ENCODE results near the gene BCAS3.
A peak's percentile ranks its signal among the peaks of the same experiment; 100 is the strongest.
"Not testable (repeated sequence)": the region's sequence is repeated elsewhere in the genome, so short reads cannot be mapped to it uniquely, and the experiment has no call there.

BCAS3 gene

DNA sequence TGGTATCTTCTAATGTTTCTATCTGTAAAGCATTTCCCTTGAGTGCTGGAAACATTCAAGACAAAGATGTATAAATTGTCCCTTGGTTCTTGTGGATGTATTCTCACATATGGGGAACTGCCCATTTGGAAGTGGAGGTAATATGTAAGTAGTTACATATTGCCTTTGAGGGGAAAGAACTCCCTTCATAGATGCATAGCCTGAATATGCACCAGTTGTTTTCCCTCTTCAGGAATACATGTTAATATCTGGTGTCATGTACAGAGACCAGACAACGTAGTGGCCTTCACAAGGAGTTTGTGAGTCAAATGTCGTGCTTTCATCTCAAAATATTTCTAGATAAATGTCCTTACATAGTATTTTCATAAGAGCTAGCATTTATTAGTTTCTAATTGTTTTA is 213.5 kb downstream of the BCAS3 start:
- DNase-seq = no peak

GRCh38 chr17:60893475-60893874 is 215.8 kb downstream of the BCAS3 start:
- no peak for DNase-seq

DNA sequence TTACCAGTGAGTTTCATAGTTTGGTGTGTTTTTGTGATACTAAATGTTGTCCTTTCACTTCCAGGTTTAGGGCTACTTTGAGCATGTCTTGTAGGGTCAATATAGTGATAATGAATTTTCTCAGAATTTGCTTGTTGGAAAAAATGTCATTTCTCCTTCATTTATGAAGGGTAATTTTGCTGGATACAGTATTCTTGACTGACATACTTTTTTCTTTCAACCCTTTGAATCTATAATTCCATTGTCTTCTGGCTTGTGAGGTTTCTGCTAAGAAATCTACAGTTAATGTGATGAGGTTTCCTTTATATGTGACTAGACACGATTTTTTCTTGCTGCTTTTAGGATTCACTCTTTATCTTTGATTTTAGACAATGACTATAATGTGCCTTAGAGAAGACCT is 219.3 kb downstream of the BCAS3 start:
- DNase-seq = no peak

DNA sequence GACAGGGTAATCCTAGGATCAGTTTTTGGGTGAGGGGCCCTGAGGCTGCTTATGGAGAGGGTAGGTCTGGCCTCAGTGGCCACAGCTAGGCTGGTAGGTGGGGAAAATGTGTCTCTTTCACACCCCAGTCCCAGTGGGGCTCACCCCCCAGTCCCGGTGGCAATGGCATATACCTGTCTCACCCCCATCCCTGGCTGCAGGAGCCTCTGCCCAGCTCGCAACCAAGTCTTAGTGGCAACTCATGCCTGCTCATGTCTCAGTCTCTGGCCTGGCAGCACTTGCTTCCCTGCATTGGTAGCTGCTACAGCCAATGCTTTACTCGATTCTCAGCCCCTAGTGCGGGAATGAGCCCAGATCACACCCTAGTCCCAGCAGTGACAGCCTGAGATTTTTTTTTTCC is 221.5 kb downstream of the BCAS3 start:
- DNase-seq = no peak

DNA sequence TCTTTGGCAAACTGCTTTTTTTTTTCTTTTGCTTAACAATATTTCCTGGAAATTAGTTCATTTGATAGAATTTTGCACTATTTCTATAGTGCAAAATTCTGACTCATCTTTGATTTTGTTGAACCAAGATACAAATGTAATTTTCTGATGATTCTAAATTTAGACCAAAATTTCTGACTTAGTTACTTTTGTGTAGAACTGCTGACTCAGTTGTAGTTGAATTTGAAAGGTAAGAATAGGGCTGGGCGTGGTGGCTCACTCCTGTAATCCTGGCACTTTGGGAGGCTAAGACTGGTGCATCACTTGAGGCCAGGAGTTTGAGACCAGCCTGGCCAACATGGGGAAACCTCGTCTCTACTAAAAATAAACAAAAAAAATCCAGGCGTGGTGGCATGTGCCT is 223.0 kb downstream of the BCAS3 start:
- no peak for DNase-seq

GRCh38 chr17:60901242-60901641 is 223.6 kb downstream of the BCAS3 start:
- no peak for DNase-seq

DNA sequence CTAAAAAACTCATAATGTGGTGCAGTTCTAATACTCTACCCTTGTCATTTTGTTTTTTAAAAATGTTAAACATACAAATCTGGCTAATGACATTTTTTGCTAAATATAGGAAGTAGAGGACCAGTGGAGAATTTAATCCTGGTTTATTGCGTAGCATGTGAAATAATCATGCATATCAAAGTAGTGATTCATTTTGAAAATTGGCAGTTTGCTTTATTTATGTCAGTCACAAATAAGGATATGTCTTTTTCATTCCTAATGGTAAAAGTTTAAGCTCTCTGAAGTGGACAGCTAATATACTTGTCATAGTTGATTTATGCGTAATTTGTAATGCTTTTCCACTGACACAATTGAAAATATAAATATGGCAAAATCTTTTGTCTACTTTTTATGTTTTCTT is 224.2 kb downstream of the BCAS3 start:
- no peak for DNase-seq

- DNase-seq = no peak
Observed at GRCh38 chr17:60902399-60902798, 224.7 kb downstream of the BCAS3 start.

GRCh38 chr17:60904582-60904981 is 226.9 kb downstream of the BCAS3 start:
- no peak for DNase-seq

DNA sequence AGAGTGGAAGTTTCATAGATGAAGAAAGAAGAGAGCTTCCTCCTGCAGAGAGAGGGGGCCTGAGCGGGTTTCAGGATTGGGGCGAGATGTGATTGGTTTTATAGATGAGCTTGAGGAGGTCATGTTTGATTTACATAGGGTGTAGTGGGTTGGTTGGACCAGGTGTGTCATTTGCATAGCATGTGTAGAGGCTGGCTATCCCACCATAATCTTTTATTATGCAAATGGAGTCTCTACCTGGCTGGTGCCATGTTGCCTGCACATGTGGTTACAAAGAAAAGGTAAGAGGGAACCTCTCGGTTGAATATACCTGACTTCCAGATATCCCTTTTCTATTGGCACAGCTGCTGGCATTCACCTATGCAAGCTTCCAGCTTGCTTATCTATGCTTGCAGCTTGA is 228.1 kb downstream of the BCAS3 start:
- no peak for DNase-seq

DNA sequence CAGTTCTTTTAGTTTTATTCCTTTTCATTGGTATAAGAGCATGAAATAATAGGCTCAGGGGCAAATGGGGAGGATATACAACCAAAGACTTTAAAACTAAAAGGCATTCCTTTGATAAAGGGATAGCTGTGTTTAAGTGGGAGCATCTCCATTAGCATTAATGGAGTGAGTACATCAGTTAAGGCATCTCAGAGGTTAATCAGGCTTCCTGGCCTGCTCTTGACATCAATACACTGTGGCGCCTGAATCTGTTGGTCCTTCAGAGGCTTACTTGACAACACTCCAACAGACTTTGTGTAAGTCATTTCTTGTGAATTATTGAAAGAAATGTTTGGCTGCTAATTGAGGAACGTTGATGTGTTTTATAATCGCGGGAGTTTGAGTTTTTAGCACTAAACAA is 230.7 kb downstream of the BCAS3 start:
- DNase-seq = no peak

GRCh38 chr17:60909405-60909804 is 231.8 kb downstream of the BCAS3 start:
- no peak for DNase-seq

- no peak for DNase-seq
Observed at GRCh38 chr17:60910415-60910814, 232.8 kb downstream of the BCAS3 start.

DNA sequence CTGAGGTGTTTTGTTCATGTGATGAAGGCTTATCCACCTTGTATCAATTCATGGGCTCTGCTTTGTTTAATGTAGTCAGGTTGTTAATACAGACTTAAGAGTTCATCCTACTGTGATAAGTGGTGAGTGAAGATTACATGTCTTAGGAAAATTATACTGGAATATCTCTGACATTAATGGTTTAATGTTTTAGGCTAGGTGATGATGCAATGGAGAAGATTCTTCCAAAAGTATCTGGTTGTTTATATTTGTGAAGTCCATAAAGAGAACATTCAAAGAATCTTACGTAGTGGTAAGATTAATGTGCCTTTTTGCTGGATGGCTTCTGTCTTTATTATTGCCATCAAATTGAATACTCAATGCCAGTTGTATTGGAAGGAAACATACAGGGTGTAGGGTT is 236.4 kb downstream of the BCAS3 start:
- DNase-seq = no peak

GRCh38 chr17:60916043-60916442 is 238.4 kb downstream of the BCAS3 start:
- DNase-seq = no peak

GRCh38 chr17:60920107-60920506 is 242.5 kb downstream of the BCAS3 start:
- DNase-seq = no peak

GRCh38 chr17:60923000-60923399 is 245.3 kb downstream of the BCAS3 start:
- DNase-seq = no peak

- DNase-seq = peak; percentile 62
Observed at GRCh38 chr17:60926466-60927183, 249.0 kb downstream of the BCAS3 start.

GRCh38 chr17:60933739-60934138 is 256.1 kb downstream of the BCAS3 start:
- DNase-seq = no peak

DNA sequence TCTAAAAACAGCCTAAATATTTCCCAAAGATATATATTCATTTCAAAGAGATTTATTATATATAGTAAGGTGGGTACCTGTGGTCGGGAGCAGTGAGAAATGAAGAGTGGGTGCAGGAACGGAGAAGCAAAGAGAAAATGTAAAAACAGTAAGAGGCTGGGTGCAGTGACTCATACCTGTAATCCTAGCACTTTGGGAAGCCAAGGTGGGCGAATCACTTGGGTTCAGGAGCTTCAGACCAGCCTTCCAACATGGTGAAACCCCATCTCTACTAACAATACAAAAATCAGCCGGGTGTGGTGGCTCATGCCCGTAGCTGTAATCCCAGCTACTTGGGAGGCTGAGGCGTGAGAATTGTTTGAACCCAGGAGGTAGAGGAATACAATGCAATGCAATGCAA is 257.1 kb downstream of the BCAS3 start:
- no peak for DNase-seq

- DNase-seq = not testable (repeated sequence)
Observed at GRCh38 chr17:60935991-60936390, 258.3 kb downstream of the BCAS3 start.

DNA sequence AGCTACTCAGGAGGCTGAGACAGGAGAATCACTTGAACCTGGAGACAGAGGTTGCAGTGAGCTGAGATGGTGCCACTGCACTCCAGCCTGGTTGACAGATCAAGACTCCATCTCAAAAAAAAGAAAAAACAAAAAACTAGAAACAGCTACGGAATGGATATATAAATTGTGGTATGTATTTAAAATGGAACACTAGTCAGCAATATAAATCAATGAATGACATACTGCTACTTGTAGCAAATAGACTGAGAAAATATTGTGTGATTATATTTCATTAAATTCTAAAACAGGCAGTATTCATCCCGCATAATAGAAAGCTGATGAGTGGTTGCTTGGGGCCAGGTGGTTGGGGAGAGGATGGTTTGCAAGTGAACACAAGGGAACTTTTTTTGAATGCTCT is 261.7 kb downstream of the BCAS3 start:
- DNase-seq = no peak

GRCh38 chr17:60941028-60941427 is 263.4 kb downstream of the BCAS3 start:
- peak; percentile 8 for DNase-seq

GRCh38 chr17:60941571-60941970 is 263.9 kb downstream of the BCAS3 start:
- no peak for DNase-seq

GRCh38 chr17:60944751-60945150 is 267.1 kb downstream of the BCAS3 start:
- DNase-seq = no peak
